ENCODE measurements around the gene WNT3.
A peak's percentile ranks its signal among the peaks of the same experiment; 100 is the strongest.
"Not testable (repeated sequence)": the region's sequence is repeated elsewhere in the genome, so short reads cannot be mapped to it uniquely, and the experiment has no call there.

Gene WNT3

DNA sequence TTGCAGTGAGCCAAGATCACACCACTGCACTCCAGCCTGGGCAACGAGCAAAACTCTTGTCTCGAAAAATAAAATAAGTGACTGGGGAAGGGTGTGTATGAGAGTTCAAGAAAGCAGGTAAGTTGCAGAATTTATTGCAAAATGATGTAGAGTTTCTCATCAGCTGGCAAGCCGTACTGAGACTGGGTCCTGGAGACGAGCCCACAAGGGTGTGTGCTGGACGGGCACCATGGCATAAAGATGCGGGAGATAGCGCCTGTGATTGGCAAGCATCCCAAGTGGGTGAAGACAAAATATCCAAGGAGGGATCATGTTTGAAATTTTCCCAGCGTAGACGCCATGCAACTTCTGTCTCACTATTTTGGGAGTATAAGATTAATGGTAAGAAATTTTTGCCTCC lies 59.4 kb downstream of the WNT3 start:
- DNase-seq, result no peak

GRCh38 chr17:46758614-46759013 lies 59.9 kb downstream of the WNT3 start:
- no peak for DNase-seq

DNA sequence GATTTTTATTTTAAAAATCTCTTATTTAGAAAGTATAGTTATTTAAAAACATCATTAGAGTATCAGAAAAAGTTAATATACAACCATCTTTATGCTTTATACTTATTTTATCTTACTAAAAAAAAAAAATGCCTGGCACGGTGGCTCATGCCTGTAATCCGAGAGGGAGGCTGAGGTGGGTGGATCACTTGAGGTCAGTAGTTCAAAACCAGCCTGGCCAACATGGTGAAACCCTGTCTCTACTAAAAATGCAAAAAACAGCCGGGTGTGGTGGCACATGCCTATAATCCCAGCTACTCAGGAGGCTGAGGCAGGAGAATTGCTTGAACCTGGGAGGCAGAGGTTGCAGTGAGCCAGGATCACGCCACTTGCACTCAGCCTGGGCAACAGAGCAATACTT lies 60.9 kb downstream of the WNT3 start:
- not testable (repeated sequence) for DNase-seq

GRCh38 chr17:46756861-46757260 lies 61.6 kb downstream of the WNT3 start:
- no peak for DNase-seq

- DNase-seq, result no peak
Observed at GRCh38 chr17:46756081-46756735, 62.3 kb downstream of the WNT3 start.

GRCh38 chr17:46753776-46754175 lies 64.7 kb downstream of the WNT3 start:
- DNase-seq, result no peak

DNA sequence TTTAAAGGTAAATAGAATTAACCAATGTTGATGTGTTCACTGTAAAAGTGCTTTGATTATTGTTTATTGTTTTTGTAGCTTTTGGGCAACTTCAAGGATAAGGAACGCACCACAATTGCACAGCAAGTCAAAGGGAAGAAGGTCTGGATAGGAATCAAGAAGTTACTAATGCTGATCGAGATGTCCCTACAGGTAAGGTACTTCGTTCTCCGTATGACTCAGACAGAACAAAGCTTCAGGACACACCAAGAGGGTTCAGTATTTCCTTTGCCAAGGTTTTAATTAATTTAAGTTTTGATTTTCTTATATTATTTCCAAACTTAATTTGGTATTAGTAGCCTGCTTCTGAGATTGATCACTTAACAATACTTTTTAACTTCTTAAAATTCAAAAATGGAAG lies 67.1 kb downstream of the WNT3 start:
- no peak for DNase-seq

DNA sequence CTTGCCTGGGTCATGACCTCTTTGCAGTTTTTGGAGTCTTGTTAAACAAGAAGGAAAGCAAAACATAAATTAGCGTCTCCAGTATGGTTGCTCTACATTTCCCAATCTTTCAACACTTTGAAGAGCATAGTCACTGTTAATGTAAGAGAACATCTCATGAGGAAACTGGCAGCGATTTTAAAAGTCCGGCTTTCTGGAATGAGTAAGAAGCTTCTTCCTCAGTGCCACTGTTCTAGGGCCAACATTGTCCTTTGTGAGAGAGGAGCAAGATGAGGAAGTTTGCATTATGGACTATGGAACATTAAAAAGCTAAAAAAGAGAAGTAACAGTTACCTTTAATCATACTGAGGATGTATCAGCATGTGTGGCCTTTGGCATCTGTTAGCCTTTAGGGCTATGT lies 73.1 kb downstream of the WNT3 start:
- DNase-seq, result no peak

DNA sequence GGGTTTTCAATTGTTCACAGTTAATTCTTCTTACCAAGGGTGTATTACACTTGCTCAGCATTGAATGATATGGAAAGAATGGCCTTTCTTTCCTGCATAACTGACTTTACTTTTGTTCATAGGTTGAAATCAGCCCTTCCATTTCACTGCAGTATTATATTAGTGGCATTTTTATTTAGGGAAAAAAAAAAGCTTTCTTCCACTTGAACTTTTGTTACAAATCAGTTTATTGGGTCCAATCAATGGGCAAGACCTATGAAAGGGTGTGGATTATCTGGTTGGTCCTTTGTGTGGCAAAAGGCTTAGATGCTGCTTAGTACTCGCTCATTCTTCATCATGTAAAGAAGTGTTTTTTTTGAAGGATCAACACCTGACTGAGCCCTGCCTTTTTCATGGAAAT lies 74.1 kb downstream of the WNT3 start:
- DNase-seq, result no peak

GRCh38 chr17:46742565-46743270 lies 75.8 kb downstream of the WNT3 start:
- peak; percentile 95 for DNase-seq

DNA sequence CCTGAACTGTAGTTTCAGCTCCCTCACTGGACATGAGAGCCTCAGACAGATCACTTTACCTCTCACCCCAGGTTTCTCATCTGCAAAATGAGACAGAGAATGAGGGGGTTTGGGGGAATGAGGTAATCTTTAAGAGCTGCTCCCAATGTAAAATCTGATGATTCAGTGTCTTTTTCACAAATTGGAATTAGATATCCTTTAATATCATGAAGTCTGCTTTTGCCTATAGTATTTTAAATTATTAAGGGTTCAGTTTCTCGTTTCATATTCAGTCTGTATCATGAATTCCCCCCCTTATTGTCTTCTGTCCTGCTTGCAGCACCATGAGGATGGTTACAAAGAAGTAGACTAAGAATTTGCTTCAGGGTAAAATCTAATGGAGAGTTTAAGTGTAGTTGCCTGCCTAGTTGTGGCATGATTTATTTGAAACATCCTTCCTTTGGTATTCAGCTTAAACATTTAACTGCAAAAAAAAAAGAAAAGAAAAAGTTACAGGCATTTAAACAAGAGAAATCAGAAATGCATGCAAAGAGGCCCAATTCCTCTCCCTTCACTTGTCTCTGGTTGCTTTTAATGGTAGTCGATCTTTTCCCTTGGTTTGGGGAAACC lies 77.3 kb downstream of the WNT3 start:
- DNase-seq, result no peak

- DNase-seq, result no peak
Observed at GRCh38 chr17:46739982-46740381, 78.5 kb downstream of the WNT3 start.

GRCh38 chr17:46738544-46738943 lies 79.9 kb downstream of the WNT3 start:
- DNase-seq, result no peak

DNA sequence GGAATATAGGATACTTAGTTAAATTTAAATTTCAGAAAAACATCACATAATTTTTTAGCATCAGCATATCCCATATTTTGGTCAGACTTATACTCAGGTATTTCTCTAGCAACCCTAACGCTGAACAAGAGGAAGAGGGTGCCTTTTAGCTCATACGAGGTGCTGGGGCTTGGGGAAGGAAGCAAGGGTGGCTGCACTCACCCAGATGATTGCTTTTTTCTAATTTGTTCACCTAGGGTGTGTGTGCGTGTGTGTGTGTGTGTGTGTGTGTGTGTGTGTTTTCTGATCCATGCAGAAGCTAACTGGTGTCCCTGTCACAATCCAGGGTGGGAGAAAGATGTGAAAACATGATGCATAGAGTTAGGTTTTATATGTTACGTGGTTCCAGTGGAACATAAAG lies 81.2 kb downstream of the WNT3 start:
- no peak for DNase-seq

DNA sequence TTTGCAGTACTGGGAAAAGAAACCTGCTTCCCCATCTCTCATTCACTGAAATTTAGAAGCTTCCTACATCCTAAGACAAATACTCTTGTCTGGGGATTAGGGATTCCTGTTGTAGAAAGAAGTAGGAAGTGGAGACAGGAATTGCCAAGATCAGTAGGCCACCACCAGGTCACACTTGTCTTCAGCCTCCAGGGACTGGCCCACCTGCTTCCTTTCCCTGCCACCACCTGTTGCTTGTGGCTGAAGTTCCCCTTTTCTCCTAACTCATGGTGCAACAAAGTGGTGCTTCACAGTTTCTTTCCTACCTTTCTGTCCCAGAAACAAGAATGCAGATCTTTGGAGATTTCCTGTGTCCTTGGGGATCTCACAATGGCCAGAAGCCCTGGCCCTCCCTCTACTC lies 82.4 kb downstream of the WNT3 start:
- DNase-seq, result no peak

DNA sequence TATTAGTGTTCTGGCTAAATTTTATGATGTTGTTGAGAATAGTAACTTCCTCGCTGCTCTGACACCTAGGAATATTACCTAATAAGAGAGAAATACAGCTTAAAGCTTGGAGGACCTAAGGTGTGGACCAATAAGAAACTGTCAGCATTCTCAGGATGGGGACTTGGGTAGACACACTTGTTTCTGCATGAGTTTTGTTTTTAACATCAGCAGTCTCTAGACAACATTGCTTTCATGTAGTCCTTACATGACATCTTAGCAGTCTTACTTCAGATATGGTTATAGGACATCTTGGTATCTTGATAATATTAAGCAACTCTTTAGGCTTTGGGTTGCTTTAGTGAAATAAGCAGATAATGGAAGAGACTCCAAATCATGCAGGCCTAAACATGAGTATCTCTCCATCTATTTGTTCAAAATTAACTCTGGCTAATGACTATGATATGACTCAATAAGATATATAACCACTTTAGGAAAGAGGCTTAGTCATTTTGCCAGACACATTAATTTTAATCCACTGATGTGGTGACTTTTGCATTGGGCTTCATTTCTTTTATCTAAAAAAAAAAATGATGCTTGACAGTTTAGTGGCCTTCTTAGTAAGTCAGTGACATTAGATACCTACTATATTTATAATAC lies 84.5 kb downstream of the WNT3 start:
- no peak for DNase-seq

GRCh38 chr17:46732754-46733398 lies 85.6 kb downstream of the WNT3 start:
- DNase-seq, result no peak

- no peak for DNase-seq
Observed at GRCh38 chr17:46732160-46732559, 86.3 kb downstream of the WNT3 start.

DNA sequence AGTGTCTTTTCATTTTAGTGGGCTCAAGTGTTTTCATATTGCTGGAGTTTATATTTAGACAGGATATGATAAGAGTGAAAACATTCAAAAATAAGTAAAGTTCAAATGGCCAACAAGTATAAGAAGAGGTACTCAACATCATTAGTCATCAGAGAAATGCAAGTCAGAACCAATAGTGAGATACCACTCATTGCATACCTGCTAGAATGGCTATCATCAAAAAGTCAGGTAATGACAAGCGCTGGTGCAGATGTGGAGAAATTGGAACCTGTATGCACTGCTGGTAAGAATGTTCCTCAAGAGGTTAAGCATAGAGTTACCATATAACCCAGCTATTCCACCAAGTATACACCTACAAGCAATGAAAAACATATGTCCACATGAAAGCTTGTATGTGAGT lies 87.8 kb downstream of the WNT3 start:
- DNase-seq, result no peak

DNA sequence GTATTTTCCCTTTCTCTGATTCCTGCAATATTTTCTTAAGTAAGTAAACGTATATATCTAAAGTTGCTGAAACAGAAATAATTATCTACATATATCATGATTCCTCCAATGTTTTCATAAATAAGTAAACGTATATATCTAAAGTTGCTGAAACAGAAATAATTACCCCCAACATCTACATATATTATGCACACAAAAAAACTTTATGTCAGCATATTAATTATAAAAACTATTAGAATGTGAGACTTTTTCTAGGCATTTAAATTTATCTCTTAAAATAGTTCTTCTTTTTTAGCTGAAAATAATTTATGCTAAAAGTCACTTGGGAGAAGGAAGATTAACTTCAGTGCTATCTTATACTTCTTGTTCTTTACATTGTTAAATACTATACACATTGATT lies 88.5 kb downstream of the WNT3 start:
- no peak for DNase-seq

- peak; percentile 93 for DNase-seq
Observed at GRCh38 chr17:46727572-46728348, 90.7 kb downstream of the WNT3 start.

- peak; percentile 10 for DNase-seq
Observed at GRCh38 chr17:46726206-46726605, 92.3 kb downstream of the WNT3 start.
